ENCODE results near the gene SLC22A25. TPM values are rescaled to one million over a fixed set of nuclear protein-coding genes. Genes with fewer than 3 reads are reported as not detected.
A peak's percentile ranks its signal among the peaks of the same experiment; 100 is the strongest.

SLC22A25 gene
- total and polyA plus RNA-seq, 2 of the 13 experiments (the other 11 are each of a cell fraction or from before 2014, with no cell fraction given) = 0.18 to 0.42 TPM

GRCh38 chr11:63250162-63251050 is 7.0 kb upstream of the SLC22A25 start (continued):
- TF ChIP-seq TOE1 (CRISPR knock-in tag; IDR thresholded peaks at IDR 0.05) (peak; percentile 93; the same call in 1 of the 2 replicates), ZNF773 (CRISPR knock-in tag; IDR thresholded peaks at IDR 0.05; ENCODE audit: borderline replicate concordance) (no peak), ZSCAN30 (CRISPR knock-in tag; IDR thresholded peaks at IDR 0.05) (no peak), ZSCAN9 (CRISPR knock-in tag; IDR thresholded peaks at IDR 0.05; ENCODE audit: borderline replicate concordance) (peak; percentile 87), MXI1 (IDR thresholded peaks at IDR 0.05; ENCODE audit: borderline replicate concordance, low read depth, low read length) (no peak), TCF12 (IDR thresholded peaks at IDR 0.05) (no peak), TCF12 (CRISPR knock-in tag; IDR thresholded peaks at IDR 0.05) (peak; percentile 85), PAWR (CRISPR knock-in tag; IDR thresholded peaks at IDR 0.05; ENCODE audit: borderline replicate concordance) (no peak), ZNF160 (CRISPR knock-in tag; IDR thresholded peaks at IDR 0.05) (no peak), ZZZ3 (CRISPR knock-in tag; IDR thresholded peaks at IDR 0.05; ENCODE audit: borderline replicate concordance) (no peak), GMEB1 (CRISPR knock-in tag; IDR thresholded peaks at IDR 0.05; ENCODE audit: borderline replicate concordance) (no peak), ZBTB42 (CRISPR knock-in tag; IDR thresholded peaks at IDR 0.05) (no peak), CCDC6 (CRISPR knock-in tag; IDR thresholded peaks at IDR 0.05) (no peak), REXO4 (CRISPR knock-in tag; IDR thresholded peaks at IDR 0.05; ENCODE audit: borderline replicate concordance) (no peak), ZNF543 (CRISPR knock-in tag; IDR thresholded peaks at IDR 0.05) (no peak), PRMT3 (CRISPR knock-in tag; IDR thresholded peaks at IDR 0.05; ENCODE audit: borderline replicate concordance, low read depth) (no peak)
- TF ChIP-seq, protein P1, sequence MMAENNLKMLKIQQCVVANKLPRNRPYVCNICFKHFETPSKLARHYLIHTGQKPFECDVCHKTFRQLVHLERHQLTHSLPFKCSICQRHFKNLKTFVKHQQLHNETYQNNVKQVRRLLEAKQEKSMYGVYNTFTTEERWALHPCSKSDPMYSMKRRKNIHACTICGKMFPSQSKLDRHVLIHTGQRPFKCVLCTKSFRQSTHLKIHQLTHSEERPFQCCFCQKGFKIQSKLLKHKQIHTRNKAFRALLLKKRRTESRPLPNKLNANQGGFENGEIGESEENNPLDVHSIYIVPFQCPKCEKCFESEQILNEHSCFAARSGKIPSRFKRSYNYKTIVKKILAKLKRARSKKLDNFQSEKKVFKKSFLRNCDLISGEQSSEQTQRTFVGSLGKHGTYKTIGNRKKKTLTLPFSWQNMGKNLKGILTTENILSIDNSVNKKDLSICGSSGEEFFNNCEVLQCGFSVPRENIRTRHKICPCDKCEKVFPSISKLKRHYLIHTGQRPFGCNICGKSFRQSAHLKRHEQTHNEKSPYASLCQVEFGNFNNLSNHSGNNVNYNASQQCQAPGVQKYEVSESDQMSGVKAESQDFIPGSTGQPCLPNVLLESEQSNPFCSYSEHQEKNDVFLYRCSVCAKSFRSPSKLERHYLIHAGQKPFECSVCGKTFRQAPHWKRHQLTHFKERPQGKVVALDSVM (CRISPR knock-in tag; IDR thresholded peaks at IDR 0.05) = no peak
- TF ChIP-seq, protein P2, sequence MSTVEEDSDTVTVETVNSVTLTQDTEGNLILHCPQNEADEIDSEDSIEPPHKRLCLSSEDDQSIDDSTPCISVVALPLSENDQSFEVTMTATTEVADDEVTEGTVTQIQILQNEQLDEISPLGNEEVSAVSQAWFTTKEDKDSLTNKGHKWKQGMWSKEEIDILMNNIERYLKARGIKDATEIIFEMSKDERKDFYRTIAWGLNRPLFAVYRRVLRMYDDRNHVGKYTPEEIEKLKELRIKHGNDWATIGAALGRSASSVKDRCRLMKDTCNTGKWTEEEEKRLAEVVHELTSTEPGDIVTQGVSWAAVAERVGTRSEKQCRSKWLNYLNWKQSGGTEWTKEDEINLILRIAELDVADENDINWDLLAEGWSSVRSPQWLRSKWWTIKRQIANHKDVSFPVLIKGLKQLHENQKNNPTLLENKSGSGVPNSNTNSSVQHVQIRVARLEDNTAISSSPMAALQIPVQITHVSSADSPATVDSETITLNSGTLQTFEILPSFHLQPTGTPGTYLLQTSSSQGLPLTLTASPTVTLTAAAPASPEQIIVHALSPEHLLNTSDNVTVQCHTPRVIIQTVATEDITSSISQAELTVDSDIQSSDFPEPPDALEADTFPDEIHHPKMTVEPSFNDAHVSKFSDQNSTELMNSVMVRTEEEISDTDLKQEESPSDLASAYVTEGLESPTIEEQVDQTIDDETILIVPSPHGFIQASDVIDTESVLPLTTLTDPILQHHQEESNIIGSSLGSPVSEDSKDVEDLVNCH (CRISPR knock-in tag; IDR thresholded peaks at IDR 0.05) = no peak
- TF ChIP-seq, protein P3, sequence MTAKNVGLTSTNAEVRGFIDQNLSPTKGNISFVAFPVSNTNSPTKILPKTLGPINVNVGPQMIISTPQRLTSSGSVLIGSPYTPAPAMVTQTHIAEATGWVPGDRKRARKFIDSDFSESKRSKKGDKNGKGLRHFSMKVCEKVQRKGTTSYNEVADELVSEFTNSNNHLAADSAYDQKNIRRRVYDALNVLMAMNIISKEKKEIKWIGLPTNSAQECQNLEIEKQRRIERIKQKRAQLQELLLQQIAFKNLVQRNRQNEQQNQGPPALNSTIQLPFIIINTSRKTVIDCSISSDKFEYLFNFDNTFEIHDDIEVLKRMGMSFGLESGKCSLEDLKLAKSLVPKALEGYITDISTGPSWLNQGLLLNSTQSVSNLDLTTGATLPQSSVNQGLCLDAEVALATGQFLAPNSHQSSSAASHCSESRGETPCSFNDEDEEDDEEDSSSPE (CRISPR knock-in tag; IDR thresholded peaks at IDR 0.05) = peak; percentile 54; the same call in 1 of the 2 replicates
- TF ChIP-seq, protein P4, sequence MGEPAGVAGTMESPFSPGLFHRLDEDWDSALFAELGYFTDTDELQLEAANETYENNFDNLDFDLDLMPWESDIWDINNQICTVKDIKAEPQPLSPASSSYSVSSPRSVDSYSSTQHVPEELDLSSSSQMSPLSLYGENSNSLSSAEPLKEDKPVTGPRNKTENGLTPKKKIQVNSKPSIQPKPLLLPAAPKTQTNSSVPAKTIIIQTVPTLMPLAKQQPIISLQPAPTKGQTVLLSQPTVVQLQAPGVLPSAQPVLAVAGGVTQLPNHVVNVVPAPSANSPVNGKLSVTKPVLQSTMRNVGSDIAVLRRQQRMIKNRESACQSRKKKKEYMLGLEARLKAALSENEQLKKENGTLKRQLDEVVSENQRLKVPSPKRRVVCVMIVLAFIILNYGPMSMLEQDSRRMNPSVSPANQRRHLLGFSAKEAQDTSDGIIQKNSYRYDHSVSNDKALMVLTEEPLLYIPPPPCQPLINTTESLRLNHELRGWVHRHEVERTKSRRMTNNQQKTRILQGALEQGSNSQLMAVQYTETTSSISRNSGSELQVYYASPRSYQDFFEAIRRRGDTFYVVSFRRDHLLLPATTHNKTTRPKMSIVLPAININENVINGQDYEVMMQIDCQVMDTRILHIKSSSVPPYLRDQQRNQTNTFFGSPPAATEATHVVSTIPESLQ (CRISPR knock-in tag; conservative IDR thresholded peaks at IDR 0.05) = no peak

All from HepG2 (cell line).